ENCODE results near the gene TGFBR2. TPM values are rescaled to one million over a fixed set of nuclear protein-coding genes. Genes with fewer than 3 reads are reported as not detected.

The TGFBR2 gene
- total and polyA plus RNA-seq, 10 donors: 18.2 to 322 (median 239) TPM

- TF ChIP-seq POLR2AphosphoS5 (IDR thresholded peaks at IDR 0.05) (no peak), CTCF (IDR thresholded peaks at IDR 0.05 in 8 of 11, conservative IDR thresholded peaks at IDR 0.05 in 3 of 11) (no peak), POLR2A (IDR thresholded peaks at IDR 0.05) (no peak)
- no peak for DNase-seq
- H3K4me1 ChIP-seq: peaks cover 35 to 99% (median 91%) of the 10 kb centered on the region in 6 donors
- intact Hi-C loops (cut with DNase I; ENCODE audit: low total_unique reads): loop anchor here (5.0 kb wide), 1 partner anchor 580 kb away; no protein-coding TSS in a partner anchor
- H3K27me3 ChIP-seq (replicated peaks in 1 of 7): no peaks in the 10 kb centered on the region
- 87 to 100% (median 91%) methylated on average over 1 of the region's 1 CpG for WGBS, 5 donors
- H3K9me3 ChIP-seq: no peaks in the 10 kb centered on the region
- peaks cover 0 to 100% (median 71%) of the 10 kb centered on the region in 6 donors for H3K36me3 ChIP-seq
- H3K4me3 ChIP-seq: no peak overlapping the region
- peak overlapping the region in 7 of 8 donors; percentile 74 to 80 (median 75) for H3K27ac ChIP-seq
Measured at GRCh38 chr3:30691944-30692343, 85.5 kb downstream of the TGFBR2 start.

GRCh38 chr3:30692498-30693130, 86.2 kb downstream of the TGFBR2 start:
- Histone ChIP-seq H3K4me3 (no peak overlapping the region), H3K27me3 (replicated peaks in 1 of 7) (no peaks in the 10 kb centered on the region), H3K36me3 (peaks cover 0 to 100% (median 67%) of the 10 kb centered on the region in 6 donors), H3K4me1 (peaks cover 35 to 97% (median 87%) of the 10 kb centered on the region in 6 donors), H3K27ac (peak overlapping the region in 7 of 8 donors; percentile 74 to 80 (median 75)), H3K9me3 (no peaks in the 10 kb centered on the region)
- DNase-seq: no peak
- 81 to 90% (median 86%) methylated on average over 3 of the region's 3 CpGs for WGBS, 5 donors
- intact Hi-C loops (cut with DNase I; ENCODE audit: low total_unique reads): loop anchor here (5.0 kb wide), 1 partner anchor 580 kb away; no protein-coding TSS in a partner anchor
- TF ChIP-seq POLR2A (IDR thresholded peaks at IDR 0.05): no peak
- TF ChIP-seq POLR2AphosphoS5 (IDR thresholded peaks at IDR 0.05): no peak
- TF ChIP-seq CTCF (IDR thresholded peaks at IDR 0.05 in 8 of 11, conservative IDR thresholded peaks at IDR 0.05 in 3 of 11): no peak

GRCh38 chr3:30693470-30694120, 87.2 kb downstream of the TGFBR2 start:
- DNase-seq: no peak
- H3K36me3 ChIP-seq: peaks cover 0 to 100% (median 57%) of the 10 kb centered on the region in 6 donors
- H3K4me3 ChIP-seq: no peak overlapping the region
- peak in 1 of 3 donors; percentile 79 for TF ChIP-seq POLR2AphosphoS5 (IDR thresholded peaks at IDR 0.05)
- TF ChIP-seq CTCF (IDR thresholded peaks at IDR 0.05 in 8 of 11, conservative IDR thresholded peaks at IDR 0.05 in 3 of 11): peak; percentile 57 to 86 (median 79)
- TF ChIP-seq POLR2A (IDR thresholded peaks at IDR 0.05): no peak
- no peaks in the 10 kb centered on the region for H3K27me3 ChIP-seq (replicated peaks in 1 of 7)
- H3K4me1 ChIP-seq: peaks cover 35 to 89% (median 77%) of the 10 kb centered on the region in 6 donors
- no peaks in the 10 kb centered on the region for H3K9me3 ChIP-seq
- peak overlapping the region in 6 of 8 donors; percentile 74 to 80 (median 75) for H3K27ac ChIP-seq
- 1 to 7% (median 4%) methylated on average over 2 of the region's 2 CpGs for WGBS, 5 donors
- intact Hi-C loops (cut with DNase I; ENCODE audit: low total_unique reads): loop anchor here (5.0 kb wide), 1 partner anchor 581 kb away; no protein-coding TSS in a partner anchor

GRCh38 chr3:30694148-30694547, 87.7 kb downstream of the TGFBR2 start:
- Histone ChIP-seq H3K4me1 (peaks cover 30 to 83% (median 71%) of the 10 kb centered on the region in 6 donors), H3K9me3 (no peaks in the 10 kb centered on the region), H3K36me3 (peaks cover 0 to 100% (median 55%) of the 10 kb centered on the region in 6 donors), H3K27ac (no peak overlapping the region), H3K4me3 (no peak overlapping the region), H3K27me3 (replicated peaks in 1 of 7) (no peaks in the 10 kb centered on the region)
- no peak for DNase-seq
- 67 to 88% (median 77%) methylated on average over 3 of the region's 3 CpGs for WGBS, 5 donors
- no peak for TF ChIP-seq POLR2A (IDR thresholded peaks at IDR 0.05)
- no peak for TF ChIP-seq CTCF (IDR thresholded peaks at IDR 0.05 in 8 of 11, conservative IDR thresholded peaks at IDR 0.05 in 3 of 11)
- no peak for TF ChIP-seq POLR2AphosphoS5 (IDR thresholded peaks at IDR 0.05)
- intact Hi-C loops (cut with DNase I; ENCODE audit: low total_unique reads): loop anchor here (5.0 kb wide), 1 partner anchor 582 kb away; no protein-coding TSS in a partner anchor
